A673 (cell line): ENCODE results near the gene DLG2.

Experiments
- EZH2 ChIP-seq: fragments of 200-600 bp; sonication (generic); IDR thresholded peaks from 2 replicates; pipeline ENCODE4 v1.6.1; 2017; ENCODE audit warnings: borderline replicate concordance, low read depth, mild to moderate bottlenecking, mixed read lengths, antibody characterized with exemption, low read length; ENCODE audit not compliant: poor library complexity, severe bottlenecking
- TF ChIP-seq, protein P1 (sequence below): fragments of 300-800, 200-600 bp; sonication (generic); conservative IDR thresholded peaks from 2 replicates; pipeline ENCODE4 v1.5.1; 2017; ENCODE audit warnings: low read depth, mild to moderate bottlenecking, antibody characterized with exemption, low read length, moderate library complexity, mixed read lengths

DNA sequence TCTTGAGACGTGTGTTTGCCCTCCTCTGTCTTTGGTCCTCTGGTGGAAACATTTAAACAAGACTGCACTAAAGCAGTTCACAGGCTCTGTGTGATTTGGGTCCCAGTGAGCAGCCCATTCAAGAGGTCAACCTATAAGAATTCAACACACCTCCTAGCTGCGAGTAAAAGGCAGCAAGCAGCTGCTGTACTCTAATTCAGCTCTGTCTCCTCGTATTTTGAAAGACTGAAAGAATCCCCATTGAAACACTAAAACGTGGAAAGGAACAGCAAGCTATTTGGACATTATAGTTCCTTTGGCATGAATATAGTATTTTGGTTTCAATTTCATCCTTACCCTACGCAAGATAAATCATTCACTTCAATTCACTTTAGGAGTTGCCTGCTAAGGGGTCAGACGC lies 1046.7 kb downstream of the DLG2 start:
- TF ChIP-seq, protein P1, sequence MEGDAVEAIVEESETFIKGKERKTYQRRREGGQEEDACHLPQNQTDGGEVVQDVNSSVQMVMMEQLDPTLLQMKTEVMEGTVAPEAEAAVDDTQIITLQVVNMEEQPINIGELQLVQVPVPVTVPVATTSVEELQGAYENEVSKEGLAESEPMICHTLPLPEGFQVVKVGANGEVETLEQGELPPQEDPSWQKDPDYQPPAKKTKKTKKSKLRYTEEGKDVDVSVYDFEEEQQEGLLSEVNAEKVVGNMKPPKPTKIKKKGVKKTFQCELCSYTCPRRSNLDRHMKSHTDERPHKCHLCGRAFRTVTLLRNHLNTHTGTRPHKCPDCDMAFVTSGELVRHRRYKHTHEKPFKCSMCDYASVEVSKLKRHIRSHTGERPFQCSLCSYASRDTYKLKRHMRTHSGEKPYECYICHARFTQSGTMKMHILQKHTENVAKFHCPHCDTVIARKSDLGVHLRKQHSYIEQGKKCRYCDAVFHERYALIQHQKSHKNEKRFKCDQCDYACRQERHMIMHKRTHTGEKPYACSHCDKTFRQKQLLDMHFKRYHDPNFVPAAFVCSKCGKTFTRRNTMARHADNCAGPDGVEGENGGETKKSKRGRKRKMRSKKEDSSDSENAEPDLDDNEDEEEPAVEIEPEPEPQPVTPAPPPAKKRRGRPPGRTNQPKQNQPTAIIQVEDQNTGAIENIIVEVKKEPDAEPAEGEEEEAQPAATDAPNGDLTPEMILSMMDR: no peak
- no peak for TF ChIP-seq EZH2
